ENCODE results near the gene C1orf115. TPM values are rescaled to one million over a fixed set of nuclear protein-coding genes. Genes with fewer than 3 reads are reported as not detected.

C1orf115 gene
- polyA plus RNA-seq, 1 donor (not counting 4 experiments of a cell fraction or from before 2014, with no cell fraction given), result 0.72 TPM

- no peak for DNase-seq (ENCODE audit: low read depth, low spot score)
- Histone ChIP-seq H3K9ac (ENCODE audit: control insufficient read depth, extremely low read depth, insufficient read depth, low read length) (no peak overlapping the region), H3K27me3 (ENCODE audit: control insufficient read depth, extremely low read depth, insufficient read depth, low read length) (no peaks in the 10 kb centered on the region), H3K9me1 (ENCODE audit: control insufficient read depth, extremely low read depth, insufficient read depth, low read length) (no peaks in the 10 kb centered on the region), H3K36me3 (ENCODE audit: control insufficient read depth in 2 of 2, extremely low read depth in 1 of 2, insufficient read depth in 2 of 2, low read length in 2 of 2) (no peaks in the 10 kb centered on the region), H3K27ac (ENCODE audit: control insufficient read depth, insufficient read depth, low read length) (no peak overlapping the region), H3K4me1 (ENCODE audit: control insufficient read depth, extremely low read depth, insufficient read depth, low read length) (peaks cover 16% of the 10 kb centered on the region), H3K79me2 (ENCODE audit: control insufficient read depth, insufficient read depth, low read length) (no peaks in the 10 kb centered on the region), H4K20me1 (ENCODE audit: control insufficient read depth, extremely low read depth, insufficient read depth, low read length) (no peaks in the 10 kb centered on the region), H3K4me2 (ENCODE audit: control insufficient read depth, extremely low read depth, insufficient read depth, low read depth, low read length) (peak overlapping the region; percentile 67), H2AFZ (ENCODE audit: control insufficient read depth, low read length) (peak overlapping the region; percentile 73), H3K9me3 (ENCODE audit: control insufficient read depth, low read depth, low read length) (no peaks in the 10 kb centered on the region), H3K4me3 (ENCODE audit: control insufficient read depth in 2 of 3, extremely low read depth in 1 of 3, insufficient read depth in 2 of 3, low read depth in 1 of 3, low read length in 3 of 3) (peak overlapping the region in 1 of 3 experiments; percentile 7)
- FAIRE-seq, result no peak
- dilution Hi-C loops (cut with MboI; ENCODE audit: extremely low pct_ligation_motif_present, low sequenced_read_pairs), result no loop called here
- no peak for TF ChIP-seq EZH2 (IDR thresholded peaks at IDR 0.05; ENCODE audit: low read length)
- no peak for TF ChIP-seq CTCF (optimal IDR thresholded peaks at IDR 0.05 in 1 of 3, IDR thresholded peaks at IDR 0.05 in 1 of 3, conservative IDR thresholded peaks at IDR 0.05 in 1 of 3; ENCODE audit: extremely low read depth in 1 of 3, insufficient read depth in 2 of 3, low read length in 3 of 3)
These were observed 42.5 kb downstream of the C1orf115 start for GRCh38 chr1:220732621-220733020.

- H3K79me2 ChIP-seq (ENCODE audit: control insufficient read depth, insufficient read depth, low read length), result no peaks in the 10 kb centered on the region
- H4K20me1 ChIP-seq (ENCODE audit: control insufficient read depth, extremely low read depth, insufficient read depth, low read length), result no peaks in the 10 kb centered on the region
- no peaks in the 10 kb centered on the region for H3K36me3 ChIP-seq (ENCODE audit: control insufficient read depth in 2 of 2, extremely low read depth in 1 of 2, insufficient read depth in 2 of 2, low read length in 2 of 2)
- H3K9me1 ChIP-seq (ENCODE audit: control insufficient read depth, extremely low read depth, insufficient read depth, low read length), result no peaks in the 10 kb centered on the region
- peak; percentile 74 for FAIRE-seq
- H3K9ac ChIP-seq (ENCODE audit: control insufficient read depth, extremely low read depth, insufficient read depth, low read length), result peak overlapping the region; percentile 22
- H3K27ac ChIP-seq (ENCODE audit: control insufficient read depth, insufficient read depth, low read length), result peak overlapping the region; percentile 20
- H3K4me3 ChIP-seq (ENCODE audit: control insufficient read depth in 2 of 3, extremely low read depth in 1 of 3, insufficient read depth in 2 of 3, low read depth in 1 of 3, low read length in 3 of 3), result peak overlapping the region in 1 of 3 experiments; percentile 22
- dilution Hi-C loops (cut with MboI; ENCODE audit: extremely low pct_ligation_motif_present, low sequenced_read_pairs), result no loop called here
- H3K4me2 ChIP-seq (ENCODE audit: control insufficient read depth, extremely low read depth, insufficient read depth, low read depth, low read length), result peak overlapping the region; percentile 67
- peak; percentile 65 for DNase-seq (ENCODE audit: low read depth, low spot score)
- H3K4me1 ChIP-seq (ENCODE audit: control insufficient read depth, extremely low read depth, insufficient read depth, low read length), result peaks cover 16% of the 10 kb centered on the region
- H3K27me3 ChIP-seq (ENCODE audit: control insufficient read depth, extremely low read depth, insufficient read depth, low read length), result no peaks in the 10 kb centered on the region
- TF ChIP-seq CTCF (optimal IDR thresholded peaks at IDR 0.05 in 1 of 3, IDR thresholded peaks at IDR 0.05 in 1 of 3, conservative IDR thresholded peaks at IDR 0.05 in 1 of 3; ENCODE audit: extremely low read depth in 1 of 3, insufficient read depth in 2 of 3, low read length in 3 of 3) (peak; percentile 79 to 87 (median 79)), EZH2 (IDR thresholded peaks at IDR 0.05; ENCODE audit: low read length) (no peak)
- H3K9me3 ChIP-seq (ENCODE audit: control insufficient read depth, low read depth, low read length), result no peaks in the 10 kb centered on the region
- peak overlapping the region; percentile 84 for H2AFZ ChIP-seq (ENCODE audit: control insufficient read depth, low read length)
These were observed 43.0 kb downstream of the C1orf115 start for GRCh38 chr1:220733086-220733601.

Measured in keratinocyte (primary cell).